Thyroid gland (tissue), 4 donors: ENCODE results near the gene DIAPH1. TPM values are rescaled to one million over a fixed set of nuclear protein-coding genes. Genes with fewer than 3 reads are reported as not detected.

Experiments used
- DNase-seq, 2 donors: peaks; one replicate each; pipeline ENCODE4 v3.0.0-alpha.2; 2019
- H3K27ac ChIP-seq, 3 donors: fragments of 200-600 bp; sonication (generic); 1 replicate in 2 of 3; 2 replicates in 1 of 3; pipeline ENCODE4 v1.5.1; 2016 to 2019; ENCODE audit warnings: mild to moderate bottlenecking in 1 of 3, moderate library complexity in 1 of 3
- H3K27me3 ChIP-seq: fragments of 200-600 bp; sonication (generic); one replicate; pipeline ENCODE4 v1.5.1; 2019
- H3K36me3 ChIP-seq, 2 donors: fragments of 200-600 bp; sonication (generic); one replicate each; pipeline ENCODE4 v1.5.1; 2016 to 2019
- H3K4me1 ChIP-seq, 2 donors: fragments of 200-600 bp; sonication (generic); one replicate each; pipeline ENCODE4 v1.5.1; 2017 to 2019
- H3K4me3 ChIP-seq, 3 donors: fragments of 200-600 bp; sonication (generic); replicated peaks in 1 of 3; 1 replicate in 2 of 3; 2 replicates in 1 of 3; pipeline ENCODE4 v1.5.1; 2016; ENCODE audit warnings: mild to moderate bottlenecking in 1 of 3
- H3K9me3 ChIP-seq: fragments of 200-600 bp; sonication (generic); one replicate; pipeline ENCODE4 v1.5.1; 2017
- CTCF ChIP-seq, 6 experiments: fragments of 200-600 bp in 3 of 6; fragments of 450-650 bp in 3 of 6; sonication (generic) in 3 of 6; IDR thresholded peaks; one replicate each; pipeline ENCODE4 v1.5.1; 2016 to 2019; ENCODE audit warnings: antibody characterized with exemption in 6 of 6, mild to moderate bottlenecking in 2 of 6, inconsistent platforms in 1 of 6, moderate library complexity in 1 of 6
- POLR2A ChIP-seq, 2 donors: fragments of 450-650 bp; IDR thresholded peaks; one replicate each; pipeline ENCODE4 v1.6.1; 2017; ENCODE audit warnings: antibody characterized with exemption in 2 of 2, mild to moderate bottlenecking in 2 of 2, moderate library complexity in 1 of 2
- WGBS, 2 donors: methylation state at CpG; one replicate each; pipeline ENCODE4 v1.1.5; 2017; 5-methylcytosine and 5-hydroxymethylcytosine counted together
- intact Hi-C: fragments of 100-400 bp; cut with DNase I; formaldehyde crosslinking; loops from one replicate; pipeline ENCODE4 v1.15.1; 2023
- total RNA-seq, 4 donors: library from RNA; depleted of rRNA; stranded (reverse); fragments of >200 nt; gene quantifications; one replicate each; pipeline ENCODE4 v1.2.3, GENCODE V29; 2016

Gene DIAPH1
- total RNA-seq, 4 donors from 2014 or later = 82.1 to 103 (median 89.7) TPM

- WGBS, 2 donors = 93 to 98% methylated on average over 4 of the region's 4 CpGs
- no peak overlapping the region for H3K4me3 ChIP-seq
- peaks cover 0 to 6% of the 10 kb centered on the region in 2 donors for H3K36me3 ChIP-seq
- peaks cover 0 to 3% of the 10 kb centered on the region in 2 donors for H3K4me1 ChIP-seq
- DNase-seq = no peak
- TF ChIP-seq CTCF (IDR thresholded peaks at IDR 0.05) (no peak), POLR2A (IDR thresholded peaks at IDR 0.05) (no peak)
- intact Hi-C loops = no loop called here
- H3K27ac ChIP-seq = no peak overlapping the region
- H3K9me3 ChIP-seq = no peaks in the 10 kb centered on the region
- H3K27me3 ChIP-seq = no peaks in the 10 kb centered on the region
Measured at GRCh38 chr5:141534492-141535213, 84.1 kb downstream of the DIAPH1 start.

- Histone ChIP-seq H3K9me3 (no peaks in the 10 kb centered on the region), H3K4me1 (peaks cover 0 to 11% of the 10 kb centered on the region in 2 donors), H3K4me3 (no peak overlapping the region), H3K27ac (no peak overlapping the region), H3K27me3 (no peaks in the 10 kb centered on the region), H3K36me3 (peaks cover 0 to 6% of the 10 kb centered on the region in 2 donors)
- WGBS, 2 donors = 100% methylated on average over 1 of the region's 1 CpG
- intact Hi-C loops = no loop called here
- no peak for TF ChIP-seq CTCF (IDR thresholded peaks at IDR 0.05)
- TF ChIP-seq POLR2A (IDR thresholded peaks at IDR 0.05) = no peak
- DNase-seq = no peak
Measured at GRCh38 chr5:141533897-141534296, 84.9 kb downstream of the DIAPH1 start.

- Histone ChIP-seq H3K27me3 (no peaks in the 10 kb centered on the region), H3K4me3 (no peak overlapping the region), H3K9me3 (no peaks in the 10 kb centered on the region), H3K4me1 (peaks cover 0 to 22% of the 10 kb centered on the region in 2 donors), H3K36me3 (peaks cover 3 to 6% of the 10 kb centered on the region in 2 donors), H3K27ac (no peak overlapping the region)
- no peak for TF ChIP-seq CTCF (IDR thresholded peaks at IDR 0.05)
- TF ChIP-seq POLR2A (IDR thresholded peaks at IDR 0.05) = no peak
- 96 to 97% methylated on average over 1 of the region's 1 CpG for WGBS, 2 donors
- no peak for DNase-seq
- intact Hi-C loops = no loop called here
Measured at GRCh38 chr5:141532726-141533125, 86.1 kb downstream of the DIAPH1 start.

- H3K4me1 ChIP-seq = peaks cover 0 to 26% of the 10 kb centered on the region in 2 donors
- H3K9me3 ChIP-seq = no peaks in the 10 kb centered on the region
- TF ChIP-seq CTCF (IDR thresholded peaks at IDR 0.05) (no peak), POLR2A (IDR thresholded peaks at IDR 0.05) (no peak)
- DNase-seq = peak; percentile 13 to 42
- 61 to 71% methylated on average over 7 of the region's 7 CpGs for WGBS, 2 donors
- intact Hi-C loops = no loop called here
- no peaks in the 10 kb centered on the region for H3K27me3 ChIP-seq
- H3K27ac ChIP-seq = peak overlapping the region in 2 of 3 donors; percentile 59 to 68
- H3K4me3 ChIP-seq = no peak overlapping the region
- H3K36me3 ChIP-seq = peaks cover 15% of the 10 kb centered on the region in 2 donors
Measured at GRCh38 chr5:141529873-141530272, 88.9 kb downstream of the DIAPH1 start.

- WGBS, 2 donors = 79 to 89% methylated on average over 5 of the region's 5 CpGs
- no peaks in the 10 kb centered on the region for H3K9me3 ChIP-seq
- H3K36me3 ChIP-seq = peaks cover 15 to 17% of the 10 kb centered on the region in 2 donors
- no peaks in the 10 kb centered on the region for H3K27me3 ChIP-seq
- no peak for DNase-seq
- TF ChIP-seq CTCF (IDR thresholded peaks at IDR 0.05) (no peak), POLR2A (IDR thresholded peaks at IDR 0.05) (no peak)
- peak overlapping the region; percentile 39 to 68 (median 59) for H3K27ac ChIP-seq
- no peak overlapping the region for H3K4me3 ChIP-seq
- intact Hi-C loops = no loop called here
- peaks cover 5 to 33% of the 10 kb centered on the region in 2 donors for H3K4me1 ChIP-seq
Measured at GRCh38 chr5:141529002-141529401, 89.8 kb downstream of the DIAPH1 start.
